ENCODE results near the gene AGAP3.
A peak's percentile ranks its signal among the peaks of the same experiment; 100 is the strongest.

The AGAP3 gene

GRCh38 chr7:151168787-151169162 lies 82.5 kb downstream of the AGAP3 start:
- DNase-seq, result no peak

DNA sequence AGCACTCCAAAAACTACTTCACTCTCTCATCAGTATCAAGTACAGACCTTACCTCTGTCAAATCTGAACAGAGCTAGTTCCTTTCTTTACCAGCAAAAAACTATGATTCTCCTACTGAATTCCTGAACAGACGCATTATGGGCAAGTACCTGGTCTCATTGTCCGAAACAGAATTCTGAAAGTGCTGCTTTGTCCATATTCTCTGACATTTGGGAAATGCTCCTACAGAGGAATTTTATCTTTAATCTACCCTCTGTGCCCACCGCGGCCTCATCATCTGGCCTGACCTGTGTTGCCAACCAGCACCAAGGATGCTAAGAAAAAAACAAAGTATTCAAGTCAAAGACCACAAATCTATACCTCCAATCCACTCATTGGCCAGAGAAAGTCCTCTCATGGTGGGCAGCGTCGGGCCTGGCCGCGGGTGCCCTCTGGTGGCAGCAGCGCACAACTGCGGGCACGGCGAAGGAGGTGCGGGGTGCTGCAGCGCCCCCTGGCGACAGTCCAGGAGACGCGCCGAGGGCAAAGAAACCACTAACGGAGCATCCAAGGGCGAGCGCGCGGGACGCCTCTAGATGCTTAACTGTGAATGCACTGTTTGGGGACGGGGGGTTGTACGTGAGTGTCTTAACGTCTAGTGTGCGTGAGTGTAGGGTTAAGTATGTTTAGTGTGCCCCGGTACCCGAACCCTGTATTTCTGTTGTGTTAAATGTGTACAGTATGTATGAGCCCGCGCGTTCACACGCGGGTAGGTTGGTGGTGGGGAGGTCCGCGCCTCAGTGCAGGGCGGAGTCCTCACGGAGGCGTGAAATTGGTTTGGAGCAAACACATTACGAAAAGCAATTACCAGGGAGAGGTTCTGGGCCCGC lies 86.2 kb downstream of the AGAP3 start:
- DNase-seq, result peak; percentile 61

DNA sequence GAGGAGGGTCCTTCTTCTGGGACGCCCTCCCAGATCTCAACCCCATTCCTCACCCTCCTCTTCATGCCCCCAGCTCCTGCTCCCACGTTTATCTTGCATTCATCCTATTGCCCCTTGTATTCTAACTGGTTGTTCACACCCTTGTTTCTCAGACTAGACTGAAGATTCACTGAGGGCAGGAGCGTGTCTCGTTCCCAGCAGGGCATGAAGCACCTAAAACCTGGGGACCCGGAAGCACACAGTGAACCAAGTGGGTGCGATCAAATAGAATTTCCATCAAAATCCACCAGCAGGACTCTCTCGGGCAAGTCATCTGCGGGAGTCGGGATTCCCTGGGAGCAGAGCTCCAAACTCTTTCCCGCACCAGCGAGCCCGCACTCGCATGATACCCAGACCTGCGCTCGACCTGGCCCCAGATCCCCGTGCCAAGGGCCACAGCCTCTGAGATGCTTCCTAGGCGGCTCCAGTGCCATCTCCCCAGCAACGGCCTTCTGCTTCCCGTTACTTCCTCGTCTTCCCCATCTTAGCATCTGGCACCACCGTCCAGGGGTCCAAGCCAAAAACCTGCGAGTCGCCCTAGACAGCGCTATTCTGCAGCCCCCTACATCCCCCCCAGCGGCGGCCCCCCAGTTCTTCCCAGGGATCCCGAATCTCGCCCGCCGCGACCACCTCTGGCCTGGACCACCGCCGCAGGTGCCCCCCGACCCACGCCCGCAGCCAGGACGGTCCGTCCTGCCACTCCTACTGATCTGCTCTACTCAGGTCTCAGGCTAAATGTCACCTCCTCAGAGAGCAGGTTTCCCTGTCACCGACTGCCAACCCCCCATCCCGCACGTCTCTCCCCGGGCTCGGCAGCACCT lies 87.3 kb downstream of the AGAP3 start:
- DNase-seq, result no peak

DNA sequence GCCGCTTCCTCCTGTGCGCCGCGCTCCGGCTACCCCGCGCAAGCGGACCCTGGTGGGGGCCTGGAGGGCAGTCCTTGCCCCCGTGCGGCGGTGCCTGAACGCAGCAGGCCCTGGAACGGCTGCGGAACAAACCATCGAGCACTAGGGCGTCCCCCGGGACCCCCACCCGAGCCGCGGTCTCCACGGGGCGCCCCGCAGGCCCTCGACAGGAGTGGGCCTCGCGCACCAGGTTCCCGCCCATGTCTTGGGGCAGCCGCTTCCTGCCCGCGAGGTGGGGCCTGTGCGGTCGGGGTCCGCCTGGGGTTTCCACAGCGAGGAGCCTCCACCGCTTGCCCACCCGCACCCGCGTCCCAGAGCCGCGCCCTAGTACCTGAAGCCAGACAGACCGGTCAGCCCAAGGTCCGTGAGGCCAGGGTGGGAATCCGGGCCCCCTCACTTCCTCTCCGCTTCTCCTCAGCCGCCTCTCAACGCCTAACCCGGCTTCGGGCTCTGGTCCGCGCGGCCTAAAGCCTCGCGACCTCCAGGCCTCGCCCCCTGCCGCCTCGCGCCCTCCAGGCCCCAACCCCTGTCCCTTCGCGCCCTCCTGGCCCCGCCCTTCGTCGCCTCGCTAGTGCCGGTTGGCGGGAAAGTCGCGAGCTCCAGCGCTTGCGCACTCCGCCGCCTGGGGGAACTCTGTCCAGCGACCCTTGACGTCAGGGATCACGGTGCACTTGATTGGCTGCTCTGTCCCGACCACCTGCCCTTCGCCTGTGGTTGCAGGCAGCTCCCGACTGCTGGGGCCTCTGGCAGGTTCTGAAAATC lies 88.2 kb downstream of the AGAP3 start:
- peak; percentile 10 for DNase-seq

- no peak for DNase-seq
Observed at GRCh38 chr7:151175047-151175792, 88.9 kb downstream of the AGAP3 start.

DNA sequence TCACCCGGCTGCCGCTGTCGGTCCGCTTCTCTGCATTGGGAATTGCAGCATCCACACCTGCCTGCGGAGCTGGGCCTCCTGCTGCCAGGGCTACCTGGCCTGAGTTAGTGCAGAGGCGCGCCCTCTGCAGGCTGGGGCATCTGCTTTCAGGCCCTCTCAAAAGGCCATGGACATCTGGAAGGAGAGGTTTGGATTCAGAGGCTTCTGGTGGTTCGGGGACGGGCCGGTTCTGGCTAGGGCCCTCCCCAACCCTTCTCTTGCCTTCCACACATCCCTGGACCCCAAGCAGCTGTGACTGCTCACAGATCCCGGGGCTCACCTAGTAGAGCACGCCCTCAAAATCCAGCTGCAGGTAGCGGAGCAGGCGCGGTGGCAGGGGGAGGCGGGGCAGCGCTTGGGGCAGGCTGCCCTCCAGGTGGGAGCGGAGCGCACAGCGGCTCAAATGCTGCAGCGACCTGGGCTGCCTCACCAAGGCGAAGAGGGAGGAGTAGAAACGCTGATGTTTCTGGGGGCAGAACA lies 89.6 kb downstream of the AGAP3 start:
- DNase-seq, result no peak

GRCh38 chr7:151176401-151176800 lies 90.1 kb downstream of the AGAP3 start:
- no peak for DNase-seq

GRCh38 chr7:151177310-151177709 lies 91.0 kb downstream of the AGAP3 start:
- no peak for DNase-seq

DNA sequence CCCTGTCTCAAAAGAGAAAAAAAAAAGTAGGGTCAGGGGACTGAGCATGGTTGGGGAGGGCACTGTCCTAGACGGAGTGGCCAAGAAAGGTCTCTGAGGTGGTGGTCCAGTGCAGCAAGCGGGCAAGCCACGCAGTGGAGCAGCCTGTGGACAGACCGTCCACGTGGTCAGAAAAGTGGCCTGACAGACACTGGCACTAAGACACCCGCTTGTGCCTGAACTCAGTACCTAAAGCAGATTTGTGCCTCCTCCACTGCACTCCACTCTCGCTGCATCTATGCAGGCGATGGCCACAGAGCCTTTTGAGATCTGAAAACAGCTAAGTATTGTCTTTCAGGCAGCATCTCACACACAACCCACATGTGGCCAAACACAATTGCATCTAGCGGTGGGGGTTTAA lies 92.0 kb downstream of the AGAP3 start:
- no peak for DNase-seq

- DNase-seq, result no peak
Observed at GRCh38 chr7:151178831-151179230, 92.6 kb downstream of the AGAP3 start.

DNA sequence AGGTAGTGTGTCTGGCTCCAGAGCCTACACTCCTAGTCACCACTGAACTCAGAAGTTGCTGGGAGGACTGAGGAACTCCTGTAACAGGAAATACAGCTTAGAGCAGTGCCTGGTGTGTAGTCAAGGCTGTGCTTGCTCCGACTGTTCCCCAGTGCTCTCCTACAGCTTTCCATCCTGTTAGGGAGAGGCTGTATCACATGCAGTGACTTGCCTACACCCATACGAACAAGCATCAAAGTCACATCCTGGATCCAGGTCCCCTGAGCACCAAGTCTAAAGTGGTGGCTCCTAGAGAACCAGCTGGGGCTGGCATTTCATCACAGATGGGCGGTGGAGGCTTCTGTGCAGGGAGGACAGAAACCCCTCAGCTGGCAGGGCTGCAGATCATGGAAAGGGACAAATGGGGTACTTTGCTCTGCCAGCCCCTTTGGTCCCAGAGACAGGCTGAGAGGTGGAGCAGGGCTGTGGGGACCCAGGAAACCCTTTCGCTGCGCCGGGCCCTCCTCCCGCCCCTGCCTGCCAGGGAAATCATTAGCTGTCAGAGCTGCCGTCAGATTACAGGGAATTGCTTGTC lies 93.1 kb downstream of the AGAP3 start:
- no peak for DNase-seq

DNA sequence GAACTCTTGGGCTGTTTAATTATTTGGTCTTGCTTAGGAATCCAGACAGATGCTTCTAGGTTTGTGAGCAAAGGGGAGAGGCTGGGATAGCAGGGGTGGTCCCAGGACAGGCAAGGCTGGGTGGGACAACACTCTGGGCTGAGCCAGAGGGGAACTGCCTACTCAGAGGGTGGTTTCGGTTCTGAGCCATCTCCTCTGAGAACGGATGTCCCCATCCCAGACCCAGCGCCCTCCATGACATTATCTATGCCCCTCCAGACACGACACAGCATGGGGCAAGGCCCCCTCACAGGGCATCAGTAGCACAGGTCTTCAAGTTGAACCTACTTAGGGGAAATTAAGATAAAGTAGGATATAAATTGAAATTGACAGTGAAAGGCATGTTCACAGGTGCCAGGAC lies 93.7 kb downstream of the AGAP3 start:
- DNase-seq, result no peak

GRCh38 chr7:151181011-151181431 lies 94.7 kb downstream of the AGAP3 start:
- no peak for DNase-seq

DNA sequence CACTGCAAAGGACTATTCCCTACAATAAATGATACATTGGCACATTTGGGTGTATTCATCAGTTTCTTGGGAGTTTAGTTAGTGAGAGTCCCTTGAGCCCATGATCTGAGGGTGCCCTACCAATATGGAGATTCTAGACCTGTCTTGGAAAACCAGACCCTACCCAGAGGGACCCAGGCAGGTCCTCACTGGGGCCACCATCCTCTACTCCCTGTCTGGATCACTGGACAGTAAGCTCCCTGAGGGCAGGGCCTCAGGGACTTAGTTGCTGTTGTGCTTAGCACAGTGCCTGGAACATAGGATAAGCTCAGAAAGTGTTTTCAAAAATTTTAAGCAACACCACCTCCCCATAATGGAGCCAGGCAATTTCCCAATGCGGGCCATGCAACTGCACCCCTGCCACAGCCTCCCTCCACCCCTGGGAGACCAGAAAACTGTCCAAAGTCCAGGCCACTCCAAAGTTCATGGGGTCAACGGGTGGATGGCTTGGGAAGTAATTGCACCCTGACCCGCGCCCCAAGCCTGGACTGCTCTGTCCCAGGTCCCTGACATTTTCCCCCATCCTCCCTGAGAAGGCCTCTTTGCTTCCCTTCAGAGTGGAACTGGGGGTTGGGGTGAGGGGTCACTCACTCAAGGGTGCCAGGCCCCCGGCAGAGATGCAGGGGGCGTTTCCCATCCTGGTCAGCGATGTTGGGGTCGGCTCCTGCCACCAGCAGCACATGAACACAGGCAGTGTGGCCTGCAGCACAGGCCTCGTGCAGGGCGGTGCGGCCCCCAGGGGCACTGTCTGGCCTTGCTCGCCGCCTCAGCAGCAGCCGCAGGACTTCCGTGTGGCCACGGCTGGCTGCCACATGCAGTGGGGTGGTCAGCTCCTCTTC lies 99.7 kb downstream of the AGAP3 start:
- no peak for DNase-seq

DNA sequence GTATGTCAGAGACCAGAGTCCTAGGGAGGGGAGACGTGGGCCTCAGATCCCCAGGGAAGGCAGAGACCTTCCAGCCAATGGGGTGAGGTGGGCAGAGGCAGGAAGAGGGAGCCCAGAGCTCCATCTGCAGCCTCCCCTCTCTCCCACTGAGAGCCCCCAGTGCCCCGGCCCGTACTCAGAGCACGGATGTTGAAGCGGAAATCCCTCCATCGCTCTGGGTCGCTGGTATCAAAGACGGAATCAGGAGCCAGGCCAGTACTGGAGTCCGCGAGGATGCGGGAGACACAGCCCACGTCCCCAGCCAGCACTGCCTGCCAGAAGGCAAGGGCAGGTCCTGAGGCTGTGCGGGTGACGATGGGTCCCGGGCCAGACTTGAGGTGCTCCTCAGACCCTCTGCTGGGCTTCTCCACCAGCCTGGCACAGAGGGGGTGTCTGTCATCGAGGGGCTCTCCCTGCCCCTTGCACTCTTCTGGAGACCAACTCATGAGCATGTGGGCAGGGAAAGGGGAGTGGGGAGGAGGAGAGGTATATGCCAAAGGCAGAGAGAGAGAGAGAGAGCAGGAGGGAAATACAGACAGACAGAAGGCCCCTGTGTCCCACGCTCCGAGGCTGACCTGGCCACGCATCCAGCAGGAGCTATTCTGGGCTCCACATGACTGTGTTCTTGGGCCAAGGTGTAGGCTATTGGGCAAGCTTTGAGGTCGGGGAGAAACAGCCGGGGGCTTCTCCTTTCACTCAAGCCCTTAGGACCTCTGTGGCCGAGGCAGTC lies 100.5 kb downstream of the AGAP3 start, which contains the start of gene ASB10:
TSS of gene ASB10 (minus strand) at position 611 of the 769 bp plus-strand sequence. CDS start at position 491, 120 bp downstream.
- no peak for DNase-seq

- DNase-seq, result no peak
Observed at GRCh38 chr7:151187409-151188251, 101.4 kb downstream of the AGAP3 start.

DNA sequence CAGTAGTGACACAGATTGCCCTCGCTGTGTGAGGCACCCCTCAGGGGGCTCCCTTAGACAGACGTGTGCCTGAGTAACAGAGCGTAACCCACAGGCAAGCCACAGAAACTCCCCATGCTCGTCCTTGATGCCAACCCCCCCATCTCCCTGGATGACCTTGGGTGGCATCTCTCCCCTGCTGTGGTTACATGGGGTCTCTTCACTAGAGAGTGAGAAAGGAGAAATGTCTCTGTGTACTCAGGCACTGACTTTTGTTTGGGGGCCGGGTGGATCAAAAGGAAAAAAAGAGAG lies 101.9 kb downstream of the AGAP3 start:
- no peak for DNase-seq

DNA sequence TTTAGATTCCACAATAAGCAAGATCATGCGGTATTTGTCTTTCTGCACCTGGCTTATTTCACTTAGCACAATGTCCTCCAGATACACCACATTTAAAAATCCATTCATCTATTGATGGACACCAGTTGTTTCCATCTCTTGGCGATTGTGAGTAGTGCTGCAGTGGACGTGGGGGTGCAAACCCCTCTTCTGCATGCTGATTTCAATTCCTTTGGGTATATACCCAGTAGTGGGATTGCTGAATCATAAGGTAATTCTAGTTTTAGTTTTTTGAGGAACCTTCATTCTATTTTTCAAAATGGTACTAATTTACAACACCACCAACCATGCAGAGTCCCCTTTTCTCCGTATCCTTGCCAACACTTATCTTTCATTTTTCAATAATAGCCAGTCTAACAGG lies 102.8 kb downstream of the AGAP3 start:
- DNase-seq, result no peak

GRCh38 chr7:151191544-151191943 lies 105.3 kb downstream of the AGAP3 start:
- no peak for DNase-seq

Measured in fibroblast of skin of right biceps (primary cell).